Ishikawa (cell line): Measurements from ENCODE around the gene MRPL28.

Experiments used
- CEBPB ChIP-seq: IDR thresholded peaks from 2 replicates; pipeline ENCODE4 v1.6.1; 2012
- CREB1 ChIP-seq: IDR thresholded peaks from 2 replicates; pipeline ENCODE4 v1.6.1; 2012; ENCODE audit warnings: low read depth
- FOXM1 ChIP-seq: IDR thresholded peaks from 2 replicates; pipeline ENCODE4 v1.6.1; 2012; ENCODE audit warnings: low read depth, borderline replicate concordance
- NFIC ChIP-seq: IDR thresholded peaks from 2 replicates; pipeline ENCODE4 v1.6.1; 2012
- TAF1 ChIP-seq: IDR thresholded peaks from 2 replicates; pipeline ENCODE4 v1.6.1; 2012; ENCODE audit warnings: low read depth, mild to moderate bottlenecking
- YY1 ChIP-seq: IDR thresholded peaks from 2 replicates; pipeline ENCODE4 v1.6.1; 2012; ENCODE audit warnings: low read depth
- TF ChIP-seq, protein P1 (sequence below): IDR thresholded peaks from 2 replicates; pipeline ENCODE4 v1.6.1; 2012
- TF ChIP-seq, protein P2 (sequence below): IDR thresholded peaks from 2 replicates; pipeline ENCODE4 v1.6.1; 2012
- TF ChIP-seq, protein P3 (sequence below): IDR thresholded peaks from 2 replicates; pipeline ENCODE4 v1.6.1; 2012; ENCODE audit warnings: low read depth, mild to moderate bottlenecking

DNA sequence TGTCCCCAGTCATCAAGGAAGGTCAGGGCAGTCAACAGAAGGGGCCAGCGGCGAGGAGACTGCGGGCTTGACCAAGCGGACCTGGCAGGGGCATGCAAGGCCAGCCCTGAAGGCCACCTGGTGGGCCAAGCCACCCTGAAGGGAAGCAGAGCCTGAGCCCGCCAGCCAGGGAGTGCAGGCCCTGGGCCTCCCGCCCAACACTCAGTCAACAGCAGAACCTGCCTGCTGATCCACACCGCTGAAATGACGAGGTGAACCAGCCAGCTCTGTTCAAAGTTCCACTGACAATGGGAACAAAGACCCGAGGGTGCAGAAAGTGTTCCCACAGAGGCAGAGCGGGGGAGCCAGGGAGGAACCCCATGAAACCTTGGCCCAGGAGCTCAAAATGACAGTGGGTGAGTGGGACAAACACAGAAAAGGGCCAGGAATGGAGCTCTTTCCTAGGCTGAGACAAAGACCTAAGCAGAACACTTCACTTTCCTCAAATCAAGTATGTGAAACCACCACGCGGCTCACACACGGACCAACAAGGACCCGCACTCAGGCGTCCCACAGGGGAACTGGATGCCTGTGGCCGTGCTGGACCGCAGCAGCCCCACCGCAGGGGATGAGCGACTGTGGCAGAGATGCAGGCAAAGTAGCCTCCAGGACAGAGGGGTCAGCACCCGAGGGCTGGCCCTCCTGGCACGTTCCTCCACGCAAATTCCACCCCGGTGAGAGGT lies 29.8 kb downstream of the MRPL28 start:
- no peak for TF ChIP-seq TAF1
- no peak for TF ChIP-seq YY1
- TF ChIP-seq CREB1: no peak
- TF ChIP-seq CEBPB: no peak
- TF ChIP-seq, protein P1, sequence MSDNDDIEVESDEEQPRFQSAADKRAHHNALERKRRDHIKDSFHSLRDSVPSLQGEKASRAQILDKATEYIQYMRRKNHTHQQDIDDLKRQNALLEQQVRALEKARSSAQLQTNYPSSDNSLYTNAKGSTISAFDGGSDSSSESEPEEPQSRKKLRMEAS: no peak
- no peak for TF ChIP-seq FOXM1
- no peak for TF ChIP-seq NFIC
- TF ChIP-seq, protein P2, sequence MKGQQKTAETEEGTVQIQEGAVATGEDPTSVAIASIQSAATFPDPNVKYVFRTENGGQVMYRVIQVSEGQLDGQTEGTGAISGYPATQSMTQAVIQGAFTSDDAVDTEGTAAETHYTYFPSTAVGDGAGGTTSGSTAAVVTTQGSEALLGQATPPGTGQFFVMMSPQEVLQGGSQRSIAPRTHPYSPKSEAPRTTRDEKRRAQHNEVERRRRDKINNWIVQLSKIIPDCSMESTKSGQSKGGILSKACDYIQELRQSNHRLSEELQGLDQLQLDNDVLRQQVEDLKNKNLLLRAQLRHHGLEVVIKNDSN: no peak
- TF ChIP-seq, protein P3, sequence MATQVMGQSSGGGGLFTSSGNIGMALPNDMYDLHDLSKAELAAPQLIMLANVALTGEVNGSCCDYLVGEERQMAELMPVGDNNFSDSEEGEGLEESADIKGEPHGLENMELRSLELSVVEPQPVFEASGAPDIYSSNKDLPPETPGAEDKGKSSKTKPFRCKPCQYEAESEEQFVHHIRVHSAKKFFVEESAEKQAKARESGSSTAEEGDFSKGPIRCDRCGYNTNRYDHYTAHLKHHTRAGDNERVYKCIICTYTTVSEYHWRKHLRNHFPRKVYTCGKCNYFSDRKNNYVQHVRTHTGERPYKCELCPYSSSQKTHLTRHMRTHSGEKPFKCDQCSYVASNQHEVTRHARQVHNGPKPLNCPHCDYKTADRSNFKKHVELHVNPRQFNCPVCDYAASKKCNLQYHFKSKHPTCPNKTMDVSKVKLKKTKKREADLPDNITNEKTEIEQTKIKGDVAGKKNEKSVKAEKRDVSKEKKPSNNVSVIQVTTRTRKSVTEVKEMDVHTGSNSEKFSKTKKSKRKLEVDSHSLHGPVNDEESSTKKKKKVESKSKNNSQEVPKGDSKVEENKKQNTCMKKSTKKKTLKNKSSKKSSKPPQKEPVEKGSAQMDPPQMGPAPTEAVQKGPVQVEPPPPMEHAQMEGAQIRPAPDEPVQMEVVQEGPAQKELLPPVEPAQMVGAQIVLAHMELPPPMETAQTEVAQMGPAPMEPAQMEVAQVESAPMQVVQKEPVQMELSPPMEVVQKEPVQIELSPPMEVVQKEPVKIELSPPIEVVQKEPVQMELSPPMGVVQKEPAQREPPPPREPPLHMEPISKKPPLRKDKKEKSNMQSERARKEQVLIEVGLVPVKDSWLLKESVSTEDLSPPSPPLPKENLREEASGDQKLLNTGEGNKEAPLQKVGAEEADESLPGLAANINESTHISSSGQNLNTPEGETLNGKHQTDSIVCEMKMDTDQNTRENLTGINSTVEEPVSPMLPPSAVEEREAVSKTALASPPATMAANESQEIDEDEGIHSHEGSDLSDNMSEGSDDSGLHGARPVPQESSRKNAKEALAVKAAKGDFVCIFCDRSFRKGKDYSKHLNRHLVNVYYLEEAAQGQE: no peak
